Mammary epithelial cell (primary cell): ENCODE results near the gene TDRD12.
"Not testable (repeated sequence)": the region's sequence is repeated elsewhere in the genome, so short reads cannot be mapped to it uniquely, and the experiment has no call there.

Experiments used
- CTCF ChIP-seq, 2 donors: IDR thresholded peaks in 1 of 2; conservative IDR thresholded peaks in 1 of 2; 2 replicates each; pipeline ENCODE4 v1.5.1; 2011 to 2012; ENCODE audit warnings: inconsistent platforms in 2 of 2, low read length in 2 of 2, mild to moderate bottlenecking in 2 of 2, control low read depth in 1 of 2, low read depth in 1 of 2; ENCODE audit not compliant: insufficient read depth in 1 of 2; ENCODE audit errors: extremely low read depth in 1 of 2
- EZH2 ChIP-seq: IDR thresholded peaks from 2 replicates; pipeline ENCODE4 v1.6.1; 2012; ENCODE audit warnings: low read length, inconsistent platforms, borderline replicate concordance

GRCh38 chr19:32782089-32782488 lies 62.5 kb downstream of the TDRD12 start:
- not testable (repeated sequence) for TF ChIP-seq CTCF (conservative IDR thresholded peaks at IDR 0.05 in 1 of 2, IDR thresholded peaks at IDR 0.05 in 1 of 2; ENCODE audit: extremely low read depth in 1 of 2, insufficient read depth in 1 of 2, low read depth in 1 of 2, low read length in 2 of 2); EZH2
